ENCODE data around the gene SLC35A1. TPM values are rescaled to one million over a fixed set of nuclear protein-coding genes. Genes with fewer than 3 reads are reported as not detected.
"Not testable (repeated sequence)": the region's sequence is repeated elsewhere in the genome, so short reads cannot be mapped to it uniquely, and the experiment has no call there.

SLC35A1 gene
- total RNA-seq, 1 donor from 2014 or later = 41.0 TPM

GRCh38 chr6:87483929-87484328 lies 11.2 kb downstream of the SLC35A1 start:
- no peak overlapping the region for H3K27ac ChIP-seq
- no peak for ATAC-seq
- TF ChIP-seq, protein P1, sequence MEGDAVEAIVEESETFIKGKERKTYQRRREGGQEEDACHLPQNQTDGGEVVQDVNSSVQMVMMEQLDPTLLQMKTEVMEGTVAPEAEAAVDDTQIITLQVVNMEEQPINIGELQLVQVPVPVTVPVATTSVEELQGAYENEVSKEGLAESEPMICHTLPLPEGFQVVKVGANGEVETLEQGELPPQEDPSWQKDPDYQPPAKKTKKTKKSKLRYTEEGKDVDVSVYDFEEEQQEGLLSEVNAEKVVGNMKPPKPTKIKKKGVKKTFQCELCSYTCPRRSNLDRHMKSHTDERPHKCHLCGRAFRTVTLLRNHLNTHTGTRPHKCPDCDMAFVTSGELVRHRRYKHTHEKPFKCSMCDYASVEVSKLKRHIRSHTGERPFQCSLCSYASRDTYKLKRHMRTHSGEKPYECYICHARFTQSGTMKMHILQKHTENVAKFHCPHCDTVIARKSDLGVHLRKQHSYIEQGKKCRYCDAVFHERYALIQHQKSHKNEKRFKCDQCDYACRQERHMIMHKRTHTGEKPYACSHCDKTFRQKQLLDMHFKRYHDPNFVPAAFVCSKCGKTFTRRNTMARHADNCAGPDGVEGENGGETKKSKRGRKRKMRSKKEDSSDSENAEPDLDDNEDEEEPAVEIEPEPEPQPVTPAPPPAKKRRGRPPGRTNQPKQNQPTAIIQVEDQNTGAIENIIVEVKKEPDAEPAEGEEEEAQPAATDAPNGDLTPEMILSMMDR (IDR thresholded peaks at IDR 0.05) = peak; percentile 13
- peaks cover 12% of the 10 kb centered on the region for H3K4me1 ChIP-seq
- no peaks in the 10 kb centered on the region for H3K9me3 ChIP-seq
- no peak overlapping the region for H3K4me3 ChIP-seq
- intact Hi-C loops (cut with DNase I) = no loop called here
- no peak for DNase-seq
- H3K27me3 ChIP-seq (ENCODE audit: low read depth) = no peaks in the 10 kb centered on the region
- no peaks in the 10 kb centered on the region for H3K36me3 ChIP-seq

DNA sequence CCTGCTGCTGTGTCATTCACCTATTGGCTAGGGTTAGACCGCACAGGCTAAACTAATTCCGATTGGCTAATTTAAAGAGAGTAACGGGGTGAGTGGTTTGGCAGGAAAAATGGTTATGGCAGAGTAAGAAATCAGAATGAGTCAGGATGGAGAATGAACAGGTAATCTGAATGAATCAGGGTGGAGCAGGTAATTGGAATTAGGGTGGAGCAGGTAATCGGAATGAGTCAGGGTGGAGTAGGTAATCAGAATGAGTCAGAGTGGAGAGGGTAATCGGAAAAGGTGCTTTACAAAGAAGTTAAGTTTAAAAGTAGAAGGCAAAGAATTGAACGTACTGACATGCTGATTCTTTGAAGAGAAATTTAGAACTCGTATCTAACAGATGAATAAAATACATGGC lies 11.7 kb downstream of the SLC35A1 start:
- TF ChIP-seq, protein P1 (IDR thresholded peaks at IDR 0.05) = no peak
- no peak for ATAC-seq
- intact Hi-C loops (cut with DNase I) = no loop called here

GRCh38 chr6:87487555-87487954 lies 14.8 kb downstream of the SLC35A1 start:
- peaks cover 8% of the 10 kb centered on the region for H3K4me1 ChIP-seq
- intact Hi-C loops (cut with DNase I) = no loop called here
- no peak overlapping the region for H3K27ac ChIP-seq
- no peaks in the 10 kb centered on the region for H3K27me3 ChIP-seq (ENCODE audit: low read depth)
- H3K4me3 ChIP-seq = no peak overlapping the region
- no peaks in the 10 kb centered on the region for H3K9me3 ChIP-seq
- TF ChIP-seq, protein P1 (IDR thresholded peaks at IDR 0.05) = no peak
- DNase-seq (no peak), ATAC-seq (no peak)
- peaks cover 10% of the 10 kb centered on the region for H3K36me3 ChIP-seq

More for the DNA sequence above, 11.7 kb downstream of the SLC35A1 start:
- H3K27me3 ChIP-seq (ENCODE audit: low read depth) = no peaks in the 10 kb centered on the region
- no peak for DNase-seq
- H3K27ac ChIP-seq = no peak overlapping the region
- no peaks in the 10 kb centered on the region for H3K36me3 ChIP-seq
- H3K4me1 ChIP-seq = peaks cover 12% of the 10 kb centered on the region
- H3K9me3 ChIP-seq = no peaks in the 10 kb centered on the region
- H3K4me3 ChIP-seq = no peak overlapping the region

GRCh38 chr6:87489326-87489725 lies 16.6 kb downstream of the SLC35A1 start:
- H3K4me3 ChIP-seq; H3K27me3 ChIP-seq (ENCODE audit: low read depth); ATAC-seq; H3K4me1 ChIP-seq; H3K9me3 ChIP-seq; DNase-seq; H3K36me3 ChIP-seq; H3K27ac ChIP-seq; intact Hi-C loops (cut with DNase I): not testable (repeated sequence)

- Histone ChIP-seq H3K36me3 (peaks cover 20% of the 10 kb centered on the region), H3K4me1 (peaks cover 4% of the 10 kb centered on the region), H3K27ac (no peak overlapping the region), H3K27me3 (ENCODE audit: low read depth) (no peaks in the 10 kb centered on the region), H3K4me3 (no peak overlapping the region), H3K9me3 (no peaks in the 10 kb centered on the region)
- ATAC-seq = no peak
- TF ChIP-seq, protein P1 (IDR thresholded peaks at IDR 0.05) = no peak
- DNase-seq = no peak
- intact Hi-C loops (cut with DNase I) = no loop called here
Measured at GRCh38 chr6:87494761-87495422, 22.1 kb downstream of the SLC35A1 start.

GRCh38 chr6:87498048-87498447 lies 25.3 kb downstream of the SLC35A1 start:
- DNase-seq (no peak), ATAC-seq (no peak)
- Histone ChIP-seq H3K4me1 (no peaks in the 10 kb centered on the region), H3K4me3 (no peak overlapping the region), H3K27ac (no peak overlapping the region), H3K36me3 (peaks cover 38% of the 10 kb centered on the region), H3K27me3 (ENCODE audit: low read depth) (no peaks in the 10 kb centered on the region), H3K9me3 (no peaks in the 10 kb centered on the region)
- intact Hi-C loops (cut with DNase I) = no loop called here
- TF ChIP-seq, protein P1 (IDR thresholded peaks at IDR 0.05) = no peak

Data from lower lobe of right lung (tissue), 2 donors.